Fibroblast of lung (primary cell): ENCODE measurements around the gene TAOK3. TPM values are rescaled to one million over a fixed set of nuclear protein-coding genes. Genes with fewer than 3 reads are reported as not detected.

Experiments used
- DNase-seq, 2 donors: peaks; one replicate each; pipeline versions ENCODE4 v3.0.0 to v3.0.0-alpha.2; 2010; ENCODE audit warnings: low read depth in 2 of 2
- H2AFZ ChIP-seq: 2 replicates; pipeline ENCODE4 v1.5.1; 2012; ENCODE audit warnings: low read length, control low read depth, inconsistent platforms
- H3K27ac ChIP-seq: 2 replicates; pipeline ENCODE4 v1.5.1; 2011; ENCODE audit warnings: low read length, control low read depth; ENCODE audit not compliant: insufficient read depth
- H3K27me3 ChIP-seq: 2 replicates; pipeline ENCODE4 v1.5.1; 2011; ENCODE audit warnings: mild to moderate bottlenecking, low read length; ENCODE audit not compliant: control insufficient read depth, insufficient read depth
- H3K36me3 ChIP-seq: 2 replicates; pipeline ENCODE4 v1.5.1; 2011; ENCODE audit warnings: low read length; ENCODE audit not compliant: control insufficient read depth, insufficient read depth
- H3K4me1 ChIP-seq: 2 replicates; pipeline ENCODE4 v1.5.1; 2011; ENCODE audit warnings: low read length; ENCODE audit not compliant: control insufficient read depth, insufficient read depth; ENCODE audit errors: extremely low read depth
- H3K4me2 ChIP-seq: 2 replicates; pipeline ENCODE4 v1.5.1; 2011; ENCODE audit warnings: low read length, control low read depth; ENCODE audit not compliant: insufficient read depth; ENCODE audit errors: extremely low read depth
- H3K4me3 ChIP-seq, 4 experiments: fragments of 200-600 bp in 1 of 4; sonication (generic) in 1 of 4; replicated peaks in 1 of 4; 2 replicates each; pipeline ENCODE4 v1.5.1; 2011 to 2016; ENCODE audit warnings: low read length in 4 of 4, low read depth in 3 of 4, mild to moderate bottlenecking in 3 of 4, control low read depth in 2 of 4, inconsistent platforms in 1 of 4, mixed read lengths in 1 of 4; ENCODE audit not compliant: insufficient read depth in 1 of 4; ENCODE audit errors: control extremely low read depth in 1 of 4
- H3K79me2 ChIP-seq: 2 replicates; pipeline ENCODE4 v1.5.1; 2012; ENCODE audit warnings: mild to moderate bottlenecking, low read length, inconsistent platforms; ENCODE audit not compliant: control insufficient read depth, insufficient read depth
- H3K9ac ChIP-seq: 2 replicates; pipeline ENCODE4 v1.5.1; 2011; ENCODE audit warnings: mild to moderate bottlenecking, low read length, control low read depth; ENCODE audit not compliant: insufficient read depth
- H3K9me3 ChIP-seq: 2 replicates; pipeline ENCODE4 v1.5.1; 2012; ENCODE audit warnings: low read depth, low read length; ENCODE audit not compliant: control insufficient read depth, insufficient read depth
- H4K20me1 ChIP-seq: 2 replicates; pipeline ENCODE4 v1.5.1; 2011; ENCODE audit warnings: low read length; ENCODE audit not compliant: control insufficient read depth, insufficient read depth; ENCODE audit errors: extremely low read depth
- EZH2 ChIP-seq: IDR thresholded peaks from 2 replicates; pipeline ENCODE4 v1.5.1; 2012; ENCODE audit warnings: low read length, control low read depth, mild to moderate bottlenecking; ENCODE audit errors: missing control alignments
- polyA plus RNA-seq, 2 donors: library from polyadenylated mRNA; depleted of rRNA in 1 of 2; stranded (reverse) in 1 of 2; unstranded in 1 of 2; fragments of >200 nt; gene quantifications; 2 replicates each; pipeline ENCODE4 v1.2.1, GENCODE V29; 2011 to 2012; ENCODE audit warnings: missing spikeins in 1 of 2
- total RNA-seq: library from RNA; depleted of rRNA; stranded (reverse); fragments of >200 nt; gene quantifications from 2 replicates; pipeline ENCODE4 v1.2.1, GENCODE V29; 2014
- TF ChIP-seq, protein P1 (sequence below), 2 donors: IDR thresholded peaks in 1 of 2; conservative IDR thresholded peaks in 1 of 2; 1 replicate in 1 of 2; 2 replicates in 1 of 2; pipeline ENCODE4 v1.5.1; 2011 to 2012; ENCODE audit warnings: low read length in 2 of 2, control low read depth in 1 of 2, inconsistent platforms in 1 of 2, low read depth in 1 of 2, mild to moderate bottlenecking in 1 of 2

TAOK3 gene
- total and polyA plus RNA-seq, 2 donors (not counting 1 experiment from before 2014, with no cell fraction given): 64.7 to 97.4 TPM

DNA sequence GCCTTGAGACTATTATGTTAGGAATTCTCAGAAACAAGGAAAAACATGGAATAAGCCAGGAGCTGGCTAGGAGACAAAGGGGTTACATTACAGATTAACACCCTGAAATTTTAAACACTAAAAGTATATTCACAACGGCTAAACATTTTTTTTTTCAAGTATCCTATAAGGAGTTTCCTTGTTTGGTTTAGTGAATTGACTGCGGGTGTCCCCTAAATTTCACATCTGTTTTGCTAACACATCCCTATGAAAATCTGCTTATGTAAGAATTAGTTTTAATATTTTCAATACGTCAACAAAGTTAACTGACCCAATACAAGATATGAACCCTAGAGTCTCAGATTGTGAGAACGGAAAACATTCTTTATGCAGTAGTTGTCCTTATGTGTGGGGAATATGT lies 19.0 kb downstream of the TAOK3 start:
- Histone ChIP-seq H3K4me3 (no peak overlapping the region), H3K79me2 (peaks cover 61% of the 10 kb centered on the region), H3K9me3 (no peaks in the 10 kb centered on the region), H3K36me3 (no peaks in the 10 kb centered on the region), H4K20me1 (no peaks in the 10 kb centered on the region), H2AFZ (no peak overlapping the region), H3K27me3 (no peaks in the 10 kb centered on the region), H3K4me1 (peaks cover 5% of the 10 kb centered on the region), H3K9ac (no peak overlapping the region), H3K4me2 (no peak overlapping the region), H3K27ac (no peak overlapping the region)
- no peak for DNase-seq
- TF ChIP-seq, protein P1, sequence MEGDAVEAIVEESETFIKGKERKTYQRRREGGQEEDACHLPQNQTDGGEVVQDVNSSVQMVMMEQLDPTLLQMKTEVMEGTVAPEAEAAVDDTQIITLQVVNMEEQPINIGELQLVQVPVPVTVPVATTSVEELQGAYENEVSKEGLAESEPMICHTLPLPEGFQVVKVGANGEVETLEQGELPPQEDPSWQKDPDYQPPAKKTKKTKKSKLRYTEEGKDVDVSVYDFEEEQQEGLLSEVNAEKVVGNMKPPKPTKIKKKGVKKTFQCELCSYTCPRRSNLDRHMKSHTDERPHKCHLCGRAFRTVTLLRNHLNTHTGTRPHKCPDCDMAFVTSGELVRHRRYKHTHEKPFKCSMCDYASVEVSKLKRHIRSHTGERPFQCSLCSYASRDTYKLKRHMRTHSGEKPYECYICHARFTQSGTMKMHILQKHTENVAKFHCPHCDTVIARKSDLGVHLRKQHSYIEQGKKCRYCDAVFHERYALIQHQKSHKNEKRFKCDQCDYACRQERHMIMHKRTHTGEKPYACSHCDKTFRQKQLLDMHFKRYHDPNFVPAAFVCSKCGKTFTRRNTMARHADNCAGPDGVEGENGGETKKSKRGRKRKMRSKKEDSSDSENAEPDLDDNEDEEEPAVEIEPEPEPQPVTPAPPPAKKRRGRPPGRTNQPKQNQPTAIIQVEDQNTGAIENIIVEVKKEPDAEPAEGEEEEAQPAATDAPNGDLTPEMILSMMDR (conservative IDR thresholded peaks at IDR 0.05 in 1 of 2, IDR thresholded peaks at IDR 0.05 in 1 of 2; ENCODE audit: low read depth in 1 of 2, low read length in 2 of 2): no peak
- TF ChIP-seq EZH2: no peak

DNA sequence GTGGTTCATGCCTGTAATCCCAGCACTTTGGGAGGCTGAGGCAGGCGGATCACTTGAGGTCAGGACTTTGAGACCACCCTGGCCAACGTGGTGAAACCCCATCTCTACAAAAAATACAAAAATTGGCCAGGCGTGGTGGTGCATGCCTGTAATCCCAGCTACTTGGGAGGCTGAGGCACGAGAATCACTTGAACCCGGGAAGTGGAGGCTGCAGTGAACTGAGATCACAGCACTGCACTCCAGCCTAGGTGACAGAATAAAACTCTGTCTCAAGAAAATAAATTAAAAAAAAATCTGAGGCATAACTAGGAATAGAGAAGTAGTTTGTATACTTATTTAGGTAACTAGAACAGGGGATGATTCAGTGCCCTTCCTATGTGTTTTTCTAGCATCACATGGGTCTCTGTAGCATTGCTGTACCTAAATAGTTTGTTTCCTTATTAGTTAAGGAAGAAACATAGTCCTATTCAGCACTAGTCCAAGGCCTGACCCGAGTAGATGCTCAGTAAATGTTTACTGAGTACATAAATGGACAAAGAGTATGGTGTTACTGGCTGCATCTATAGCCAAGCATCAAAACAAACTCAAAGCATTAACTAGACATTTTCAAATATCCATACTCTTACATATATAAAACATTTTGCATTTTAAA lies 21.7 kb downstream of the TAOK3 start:
- Histone ChIP-seq H3K27ac (no peak overlapping the region), H3K9me3 (no peaks in the 10 kb centered on the region), H4K20me1 (no peaks in the 10 kb centered on the region), H3K79me2 (peaks cover 64% of the 10 kb centered on the region), H3K4me2 (no peak overlapping the region), H3K36me3 (no peaks in the 10 kb centered on the region), H3K4me1 (no peaks in the 10 kb centered on the region), H3K27me3 (no peaks in the 10 kb centered on the region), H3K9ac (no peak overlapping the region), H2AFZ (no peak overlapping the region), H3K4me3 (no peak overlapping the region)
- TF ChIP-seq, protein P1 (conservative IDR thresholded peaks at IDR 0.05 in 1 of 2, IDR thresholded peaks at IDR 0.05 in 1 of 2; ENCODE audit: low read depth in 1 of 2, low read length in 2 of 2): no peak
- TF ChIP-seq EZH2: no peak
- DNase-seq: no peak

DNA sequence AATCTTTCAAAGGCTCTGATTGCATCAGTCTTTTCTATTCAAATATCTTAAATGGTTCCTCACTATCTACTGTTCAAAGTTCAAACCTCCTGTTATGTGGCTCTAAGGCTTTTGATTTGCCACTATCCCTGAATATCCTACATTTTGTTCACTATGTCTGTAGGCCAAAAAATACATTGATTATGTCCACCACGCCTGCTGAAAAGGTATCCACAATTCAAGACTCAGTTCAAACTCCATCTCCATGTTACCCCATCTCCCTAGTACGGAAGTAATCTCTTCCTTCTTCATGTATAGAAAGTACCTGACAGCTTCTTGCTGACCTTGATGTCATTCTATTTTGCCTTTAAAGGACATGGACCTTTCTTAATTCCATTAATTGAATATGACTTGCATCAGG lies 24.8 kb downstream of the TAOK3 start:
- no peaks in the 10 kb centered on the region for H3K9me3 ChIP-seq
- peaks cover 47% of the 10 kb centered on the region for H3K79me2 ChIP-seq
- H2AFZ ChIP-seq: no peak overlapping the region
- no peak for DNase-seq
- no peaks in the 10 kb centered on the region for H3K36me3 ChIP-seq
- no peaks in the 10 kb centered on the region for H4K20me1 ChIP-seq
- no peak overlapping the region for H3K27ac ChIP-seq
- no peaks in the 10 kb centered on the region for H3K27me3 ChIP-seq
- no peak overlapping the region for H3K9ac ChIP-seq
- no peak overlapping the region for H3K4me2 ChIP-seq
- H3K4me1 ChIP-seq: no peaks in the 10 kb centered on the region
- no peak overlapping the region for H3K4me3 ChIP-seq
- TF ChIP-seq EZH2: no peak
- TF ChIP-seq, protein P1 (conservative IDR thresholded peaks at IDR 0.05 in 1 of 2, IDR thresholded peaks at IDR 0.05 in 1 of 2; ENCODE audit: low read depth in 1 of 2, low read length in 2 of 2): no peak
